Uterus (tissue), 4 donors: ENCODE results near the gene TUG1. TPM values are rescaled to one million over a fixed set of nuclear protein-coding genes. Genes with fewer than 3 reads are reported as not detected.

Experiments
- DNase-seq, 2 donors: peaks; one replicate each; pipeline ENCODE4 v3.0.0-alpha.2; 2019 to 2020
- H3K27ac ChIP-seq, 2 donors: fragments of 200-600 bp; sonication (generic); 1 replicate in 1 of 2; 2 replicates in 1 of 2; pipeline ENCODE4 v1.5.1; 2016 to 2018
- H3K27me3 ChIP-seq, 2 donors: fragments of 200-600 bp; sonication (generic); one replicate each; pipeline ENCODE4 v1.5.1; 2018 to 2019; ENCODE audit warnings: control low read depth in 1 of 2
- H3K36me3 ChIP-seq, 2 donors: fragments of 200-600 bp; sonication (generic); one replicate each; pipeline ENCODE4 v1.5.1; 2019; ENCODE audit warnings: control low read depth in 1 of 2
- H3K4me1 ChIP-seq, 2 donors: fragments of 200-600 bp; sonication (generic); one replicate each; pipeline ENCODE4 v1.5.1; 2018 to 2019; ENCODE audit warnings: control low read depth in 1 of 2
- H3K4me3 ChIP-seq, 2 donors: fragments of 200-600 bp; sonication (generic); 1 replicate in 1 of 2; 2 replicates in 1 of 2; pipeline ENCODE4 v1.5.1; 2018 to 2019; ENCODE audit warnings: mild to moderate bottlenecking in 1 of 2
- H3K9me3 ChIP-seq, 2 donors: fragments of 200-600 bp; sonication (generic); one replicate each; pipeline ENCODE4 v1.5.1; 2019; ENCODE audit warnings: control low read depth in 1 of 2
- POLR2A ChIP-seq, 2 donors: fragments of 450-650 bp; IDR thresholded peaks; one replicate each; pipeline ENCODE4 v1.6.1; 2016; ENCODE audit warnings: antibody characterized with exemption in 2 of 2, mild to moderate bottlenecking in 1 of 2, moderate library complexity in 1 of 2
- intact Hi-C: fragments of 100-400 bp; cut with DNase I; formaldehyde crosslinking; loops from one replicate; pipeline ENCODE4 v1.15.1; 2023; ENCODE audit warnings: low total_unique reads
- total RNA-seq, 4 donors: library from RNA; depleted of rRNA in 3 of 4; stranded (reverse); fragments of >200 nt in 3 of 4; gene quantifications; one replicate each; pipeline versions ENCODE4 v1.1.0 to v1.2.4, GENCODE V29; 2014 to 2023
- TF ChIP-seq, protein P1 (sequence below), 4 experiments: fragments of 200-600 bp in 2 of 4; fragments of 450-650 bp in 2 of 4; sonication (generic) in 2 of 4; IDR thresholded peaks; one replicate each; pipeline ENCODE4 v1.5.1; 2016 to 2019; ENCODE audit warnings: antibody characterized with exemption in 4 of 4, mild to moderate bottlenecking in 2 of 4, moderate library complexity in 1 of 4
- donor health status: DM: yes; HTN: yes; CAD: no.

TUG1 gene
- total RNA-seq, 4 donors from 2014 or later: 61.2 to 130 (median 116) TPM

DNA sequence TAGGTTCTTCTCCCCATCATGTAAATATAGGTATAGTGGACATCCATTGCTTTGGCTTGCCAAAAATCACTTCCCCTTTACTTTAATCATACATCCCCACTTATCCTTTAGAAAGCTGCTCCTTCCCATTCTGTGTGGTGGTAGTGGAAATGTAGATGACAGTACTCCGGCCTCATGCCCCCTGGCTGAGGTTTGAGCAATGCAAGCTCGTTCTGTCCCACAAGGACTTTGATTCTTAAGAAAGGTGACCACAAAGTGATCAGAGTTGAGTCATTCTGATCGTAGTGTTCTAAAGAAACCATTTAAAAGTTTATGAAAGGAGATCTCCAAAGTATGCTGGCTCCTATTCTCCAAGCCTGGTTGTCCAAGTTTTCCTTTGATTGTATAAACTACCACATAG lies 10.9 kb downstream of the TUG1 start:
- H3K27ac ChIP-seq: no peak overlapping the region
- H3K36me3 ChIP-seq: no peaks in the 10 kb centered on the region
- H3K4me3 ChIP-seq: no peak overlapping the region
- TF ChIP-seq, protein P1, sequence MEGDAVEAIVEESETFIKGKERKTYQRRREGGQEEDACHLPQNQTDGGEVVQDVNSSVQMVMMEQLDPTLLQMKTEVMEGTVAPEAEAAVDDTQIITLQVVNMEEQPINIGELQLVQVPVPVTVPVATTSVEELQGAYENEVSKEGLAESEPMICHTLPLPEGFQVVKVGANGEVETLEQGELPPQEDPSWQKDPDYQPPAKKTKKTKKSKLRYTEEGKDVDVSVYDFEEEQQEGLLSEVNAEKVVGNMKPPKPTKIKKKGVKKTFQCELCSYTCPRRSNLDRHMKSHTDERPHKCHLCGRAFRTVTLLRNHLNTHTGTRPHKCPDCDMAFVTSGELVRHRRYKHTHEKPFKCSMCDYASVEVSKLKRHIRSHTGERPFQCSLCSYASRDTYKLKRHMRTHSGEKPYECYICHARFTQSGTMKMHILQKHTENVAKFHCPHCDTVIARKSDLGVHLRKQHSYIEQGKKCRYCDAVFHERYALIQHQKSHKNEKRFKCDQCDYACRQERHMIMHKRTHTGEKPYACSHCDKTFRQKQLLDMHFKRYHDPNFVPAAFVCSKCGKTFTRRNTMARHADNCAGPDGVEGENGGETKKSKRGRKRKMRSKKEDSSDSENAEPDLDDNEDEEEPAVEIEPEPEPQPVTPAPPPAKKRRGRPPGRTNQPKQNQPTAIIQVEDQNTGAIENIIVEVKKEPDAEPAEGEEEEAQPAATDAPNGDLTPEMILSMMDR (IDR thresholded peaks at IDR 0.05): no peak
- no peak for TF ChIP-seq POLR2A (IDR thresholded peaks at IDR 0.05)
- DNase-seq: no peak
- no peaks in the 10 kb centered on the region for H3K27me3 ChIP-seq
- peaks cover 0 to 60% of the 10 kb centered on the region in 2 donors for H3K9me3 ChIP-seq
- no peaks in the 10 kb centered on the region for H3K4me1 ChIP-seq
- intact Hi-C loops: no loop called here

DNA sequence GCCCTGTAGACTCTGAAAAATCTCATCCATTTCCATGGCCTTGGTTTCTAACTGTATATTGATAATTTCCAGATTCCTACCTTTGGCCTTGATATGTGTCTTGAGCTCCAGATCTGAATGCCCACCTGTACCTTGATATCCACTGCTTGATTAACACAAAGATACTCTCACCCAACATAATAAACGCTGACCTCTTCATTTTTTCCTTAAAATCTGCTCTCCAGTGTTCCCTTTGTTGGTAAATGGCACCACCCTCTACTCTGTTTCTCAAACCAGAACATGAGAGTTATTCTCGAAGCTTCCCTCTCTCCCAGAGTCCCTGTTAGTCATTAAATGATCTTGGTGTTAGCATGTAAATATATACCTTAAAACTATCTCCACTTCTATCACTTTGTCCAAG lies 13.4 kb downstream of the TUG1 start:
- H3K4me1 ChIP-seq: no peaks in the 10 kb centered on the region
- H3K4me3 ChIP-seq: no peak overlapping the region
- no peaks in the 10 kb centered on the region for H3K27me3 ChIP-seq
- DNase-seq: no peak
- no peak overlapping the region for H3K27ac ChIP-seq
- H3K9me3 ChIP-seq: peaks cover 0 to 35% of the 10 kb centered on the region in 2 donors
- TF ChIP-seq, protein P1 (IDR thresholded peaks at IDR 0.05): no peak
- TF ChIP-seq POLR2A (IDR thresholded peaks at IDR 0.05): no peak
- intact Hi-C loops: no loop called here
- H3K36me3 ChIP-seq: no peaks in the 10 kb centered on the region

DNA sequence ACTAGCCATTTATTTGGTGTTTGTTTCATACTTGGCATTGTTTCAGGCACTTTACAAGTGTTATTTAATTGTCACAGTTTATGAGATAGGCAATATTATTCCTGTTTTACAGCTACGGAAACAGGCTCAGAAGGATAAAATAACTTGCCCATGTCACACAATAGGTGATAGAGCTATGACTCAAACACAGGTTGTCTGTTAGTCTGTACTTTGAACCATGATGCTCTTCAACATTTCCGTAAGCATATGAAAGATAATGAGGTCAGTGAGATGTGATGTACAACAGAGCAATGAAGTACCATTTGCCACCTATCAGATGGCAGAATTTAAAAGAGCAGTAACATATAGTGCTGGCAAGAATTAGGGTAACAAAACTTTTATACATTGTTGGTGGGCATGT lies 15.3 kb downstream of the TUG1 start:
- TF ChIP-seq, protein P1 (IDR thresholded peaks at IDR 0.05): no peak
- TF ChIP-seq POLR2A (IDR thresholded peaks at IDR 0.05): no peak
- H3K4me3 ChIP-seq: no peak overlapping the region
- H3K36me3 ChIP-seq: no peaks in the 10 kb centered on the region
- intact Hi-C loops: no loop called here
- no peaks in the 10 kb centered on the region for H3K4me1 ChIP-seq
- H3K27me3 ChIP-seq: no peaks in the 10 kb centered on the region
- H3K27ac ChIP-seq: no peak overlapping the region
- DNase-seq: no peak
- H3K9me3 ChIP-seq: peaks cover 0 to 19% of the 10 kb centered on the region in 2 donors

DNA sequence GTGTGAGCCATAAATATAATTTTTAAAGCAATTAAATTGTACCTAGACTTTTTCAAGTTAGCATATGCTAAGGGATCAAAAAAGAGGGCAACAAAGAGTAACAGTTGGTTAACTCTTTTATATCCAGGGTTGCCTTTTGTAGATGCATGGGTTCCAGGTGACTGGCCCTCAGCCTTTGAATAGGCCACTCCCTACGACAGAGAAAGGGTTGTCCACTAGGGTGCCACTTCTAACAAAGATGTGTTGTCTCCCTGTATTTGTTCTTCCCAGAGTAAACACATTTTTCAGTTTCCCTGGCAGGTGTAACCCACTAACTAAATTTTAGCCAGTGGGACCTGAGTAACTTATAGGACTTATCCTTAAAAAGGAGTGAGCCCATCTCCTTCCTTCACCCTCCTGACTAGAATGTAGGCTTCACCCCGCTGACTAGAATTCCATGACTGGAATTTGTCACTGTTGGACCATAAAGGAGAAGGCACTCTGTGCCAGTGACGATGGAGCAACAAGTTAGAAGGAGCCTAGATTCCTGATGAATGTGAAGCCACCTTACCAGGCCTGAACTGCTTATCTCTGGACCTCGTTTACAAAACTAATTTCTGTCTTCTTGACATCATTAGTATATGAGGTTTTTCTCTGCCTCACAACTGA lies 16.6 kb downstream of the TUG1 start:
- no peaks in the 10 kb centered on the region for H3K4me1 ChIP-seq
- no peaks in the 10 kb centered on the region for H3K36me3 ChIP-seq
- TF ChIP-seq, protein P1 (IDR thresholded peaks at IDR 0.05): no peak
- no peak for TF ChIP-seq POLR2A (IDR thresholded peaks at IDR 0.05)
- peaks cover 0 to 9% of the 10 kb centered on the region in 2 donors for H3K9me3 ChIP-seq
- no peak overlapping the region for H3K27ac ChIP-seq
- H3K4me3 ChIP-seq: no peak overlapping the region
- intact Hi-C loops: no loop called here
- no peaks in the 10 kb centered on the region for H3K27me3 ChIP-seq
- no peak for DNase-seq

DNA sequence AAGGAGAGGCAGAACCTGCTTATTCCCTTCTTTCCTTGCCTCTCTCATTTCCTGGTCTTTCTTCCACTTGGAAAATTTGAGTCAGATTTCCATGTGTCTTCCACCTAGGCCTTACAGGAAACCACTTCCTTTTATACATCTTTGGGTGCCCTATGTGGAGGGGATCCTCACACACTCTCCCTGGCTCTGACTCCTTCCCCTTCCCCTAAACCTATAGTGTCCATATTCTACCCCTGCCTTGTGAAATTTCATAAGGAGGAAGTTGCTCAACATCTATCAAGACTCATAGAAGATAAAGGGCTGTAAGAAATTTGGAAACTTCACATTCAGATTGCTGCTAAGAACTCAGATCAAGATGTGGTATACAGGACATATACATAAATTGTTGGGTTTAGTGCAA lies 20.4 kb downstream of the TUG1 start:
- H3K4me1 ChIP-seq: no peaks in the 10 kb centered on the region

More for the DNA sequence above, 20.4 kb downstream of the TUG1 start:
- no peak for DNase-seq
- Histone ChIP-seq H3K27ac (no peak overlapping the region), H3K36me3 (no peaks in the 10 kb centered on the region), H3K27me3 (no peaks in the 10 kb centered on the region), H3K9me3 (no peaks in the 10 kb centered on the region), H3K4me3 (no peak overlapping the region)
- TF ChIP-seq, protein P1 (IDR thresholded peaks at IDR 0.05): no peak
- TF ChIP-seq POLR2A (IDR thresholded peaks at IDR 0.05): no peak
- intact Hi-C loops: no loop called here
